Ureter (tissue), 1 donor: ENCODE measurements around the gene BBS5. TPM values are rescaled to one million over a fixed set of nuclear protein-coding genes. Genes with fewer than 3 reads are reported as not detected.
A peak's percentile ranks its signal among the peaks of the same experiment; 100 is the strongest.
"Not testable (repeated sequence)": the region's sequence is repeated elsewhere in the genome, so short reads cannot be mapped to it uniquely, and the experiment has no call there.

Experiments used
- DNase-seq: peaks from one replicate; pipeline ENCODE4 v3.0.0-alpha.2; 2020; ENCODE audit warnings: low spot score
- total RNA-seq: library from RNA; stranded (reverse); gene quantifications from one replicate; pipeline ENCODE4 v1.2.4, GENCODE V29; 2023
- donor health status: DM: yes; HTN: yes; CAD: no.

Gene BBS5
- total RNA-seq, 1 donor from 2014 or later = 18.8 TPM

DNA sequence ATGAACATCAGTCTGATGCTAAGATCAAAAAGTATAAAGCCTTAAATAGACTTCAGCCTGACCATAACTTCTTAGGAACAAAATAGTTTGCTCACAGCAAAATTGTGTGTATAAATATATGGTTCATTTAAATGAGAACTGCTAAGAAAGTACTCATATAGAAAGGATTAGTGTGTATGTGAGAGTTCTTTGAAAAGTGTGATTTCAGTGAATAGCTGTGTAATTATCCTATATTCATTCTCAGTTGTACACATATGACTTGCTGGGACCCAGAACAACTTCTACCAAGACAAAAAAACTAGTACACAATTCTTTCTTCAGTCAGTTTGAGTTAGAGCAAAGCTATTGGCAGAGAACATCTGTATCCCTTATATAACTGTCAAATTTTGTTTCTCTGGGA, 7.2 kb downstream of the BBS5 start:
- no peak for DNase-seq

DNA sequence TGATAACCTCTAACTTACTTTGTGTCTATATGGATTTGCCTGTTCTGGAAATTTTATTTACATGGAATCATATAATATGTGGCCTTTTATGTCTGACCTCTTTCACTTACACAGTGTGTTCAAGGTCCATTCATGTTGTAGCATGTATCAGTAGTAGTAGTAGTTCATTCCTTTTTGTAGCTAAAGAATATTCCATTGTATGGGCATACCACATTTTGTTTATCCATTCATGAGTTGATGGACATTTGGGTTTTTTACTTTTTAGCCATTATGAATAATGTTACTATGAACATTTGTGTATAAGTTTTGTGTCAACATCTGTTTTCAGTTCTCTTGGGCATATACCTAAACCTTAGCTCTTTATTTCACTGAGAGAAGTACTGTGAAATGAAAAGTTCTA, 11.5 kb downstream of the BBS5 start:
- no peak for DNase-seq

GRCh38 chr2:169491378-169491777, 12.1 kb downstream of the BBS5 start:
- no peak for DNase-seq

DNA sequence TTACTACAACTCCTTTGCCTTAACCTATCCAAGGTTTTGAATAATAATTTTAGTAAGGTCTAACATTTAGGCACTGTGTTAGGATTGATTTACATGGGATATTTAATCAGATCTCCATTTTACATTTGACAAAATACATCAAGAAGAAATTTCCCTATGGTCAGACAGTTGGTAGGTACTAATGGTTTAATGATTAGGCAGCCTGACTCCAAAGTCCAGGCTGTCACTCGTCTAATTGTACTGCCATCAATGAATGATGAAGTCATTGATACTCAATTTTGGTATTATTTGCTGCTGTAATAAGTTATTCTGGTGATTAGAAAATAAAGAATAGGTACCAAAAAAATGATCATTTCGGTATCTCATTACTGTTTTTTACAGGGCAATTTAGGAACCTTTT, 14.1 kb downstream of the BBS5 start:
- no peak for DNase-seq

DNA sequence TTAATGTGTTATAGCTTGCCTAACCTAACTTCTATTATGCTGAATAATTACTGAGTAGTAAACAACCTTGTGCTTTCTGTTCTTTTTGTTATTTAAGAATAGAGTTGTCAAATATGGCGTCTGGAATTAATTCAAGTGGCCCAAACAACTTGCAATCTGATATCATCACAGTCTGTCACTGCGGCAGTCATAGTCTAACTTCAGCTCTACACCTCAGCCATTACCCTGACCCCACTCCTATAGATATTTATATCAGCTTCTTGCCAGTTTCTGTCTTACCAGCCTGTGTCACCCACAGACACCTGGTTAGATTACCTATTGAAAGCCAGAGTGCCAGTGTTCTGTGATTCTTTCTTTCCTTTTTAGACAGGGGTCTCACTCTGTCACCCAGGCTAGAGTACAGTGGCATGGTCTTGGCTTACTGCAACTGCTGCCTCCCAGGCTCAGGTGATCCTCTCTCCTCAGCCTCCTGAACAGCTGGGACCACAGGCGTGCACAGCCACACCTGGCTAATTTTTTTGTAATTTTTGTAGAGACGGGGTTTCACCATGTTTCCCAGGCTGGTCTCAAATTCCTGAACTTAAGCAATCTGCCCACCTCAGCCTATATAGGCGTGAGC, 16.1 kb downstream of the BBS5 start:
- DNase-seq = no peak

DNA sequence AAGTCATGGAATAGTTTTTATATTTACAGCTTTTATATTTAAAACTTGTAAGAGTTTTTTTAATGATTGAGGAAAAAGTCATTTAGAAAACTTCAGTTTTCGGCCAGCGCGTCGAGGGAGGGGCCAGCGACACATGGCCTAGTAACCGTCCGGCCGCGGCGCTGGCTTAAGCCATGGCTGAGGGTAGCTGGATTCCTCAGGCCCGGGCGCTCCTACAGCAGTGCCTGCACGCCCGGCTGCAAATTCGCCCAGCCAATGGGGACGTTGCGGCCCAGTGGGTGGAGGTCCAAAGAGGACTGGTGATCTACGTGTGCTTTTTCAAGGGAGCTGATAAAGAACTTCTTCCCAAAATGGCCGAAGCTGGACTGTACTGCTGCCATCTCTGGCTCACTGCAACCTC, 25.4 kb downstream of the BBS5 start:
- no peak for DNase-seq

DNA sequence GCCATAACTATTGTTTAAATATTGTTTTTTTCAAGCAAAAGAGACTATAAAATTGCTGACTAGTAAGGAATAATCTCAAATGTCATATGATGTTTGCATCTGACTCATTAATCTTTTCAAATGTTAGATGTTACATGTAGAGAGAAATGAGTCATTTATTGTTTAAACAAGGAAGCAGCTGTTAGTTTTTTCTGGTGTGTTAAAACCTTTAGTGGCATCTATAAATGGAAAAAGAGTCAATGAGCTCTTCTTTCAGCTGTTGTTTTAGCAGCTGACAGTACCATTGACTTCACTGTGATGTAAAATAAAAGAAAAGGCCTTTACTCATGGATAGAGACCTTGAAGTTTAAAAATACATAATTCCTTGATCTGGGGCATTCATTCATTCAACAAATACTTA, 28.4 kb downstream of the BBS5 start:
- DNase-seq = no peak

DNA sequence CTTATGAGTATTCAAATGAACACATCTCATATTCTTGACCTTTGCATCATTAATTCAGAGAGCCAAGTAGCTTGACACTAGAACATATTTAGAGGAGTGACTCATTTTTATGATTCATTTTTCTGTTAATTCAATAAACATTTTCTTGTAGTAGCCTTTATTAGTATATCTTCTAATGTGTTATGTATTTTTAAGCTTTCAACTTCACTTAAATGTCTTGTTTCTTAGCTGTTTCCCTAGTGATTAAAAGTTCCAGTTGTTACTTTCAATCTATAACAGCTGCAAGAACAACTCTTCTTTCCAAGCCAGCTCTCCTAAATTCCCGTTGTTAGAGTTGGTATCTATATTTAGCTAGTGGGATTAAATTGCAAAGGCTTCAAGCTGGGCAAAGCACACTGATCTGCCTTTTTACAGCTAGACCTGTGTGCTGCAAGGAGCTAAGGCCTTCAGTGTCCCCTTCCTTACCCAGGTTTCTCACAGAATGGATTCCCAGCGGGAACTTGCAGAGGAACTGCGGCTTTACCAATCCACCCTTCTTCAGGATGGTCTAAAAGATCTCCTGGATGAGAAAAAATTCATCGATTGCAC, 30.1 kb downstream of the BBS5 start, which contains the start of gene KLHL41:
KLHL41 (plus strand) TSS at position 405 of the 588 bp plus-strand sequence; CDS start at position 482, 77 bp downstream.
- DNase-seq = no peak

DNA sequence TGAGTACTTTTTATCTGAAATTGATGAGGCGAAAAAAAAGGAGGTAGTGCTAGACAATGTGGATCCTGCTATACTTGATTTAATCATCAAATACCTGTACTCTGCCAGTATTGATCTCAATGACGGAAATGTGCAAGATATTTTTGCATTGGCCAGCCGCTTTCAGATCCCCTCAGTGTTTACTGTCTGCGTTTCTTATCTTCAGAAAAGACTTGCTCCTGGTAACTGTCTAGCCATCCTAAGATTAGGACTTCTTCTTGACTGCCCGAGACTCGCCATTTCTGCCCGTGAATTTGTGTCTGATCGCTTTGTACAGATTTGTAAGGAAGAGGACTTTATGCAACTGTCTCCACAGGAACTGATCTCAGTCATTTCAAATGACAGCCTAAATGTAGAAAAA, 30.7 kb downstream of the BBS5 start:
- DNase-seq = no peak

- no peak for DNase-seq
Measured at GRCh38 chr2:169510496-169510895, 31.2 kb downstream of the BBS5 start.

- DNase-seq = no peak
Measured at GRCh38 chr2:169511818-169512217, 32.5 kb downstream of the BBS5 start.

- no peak for DNase-seq
Measured at GRCh38 chr2:169512525-169512924, 33.2 kb downstream of the BBS5 start.

GRCh38 chr2:169513094-169513493, 33.8 kb downstream of the BBS5 start:
- DNase-seq = no peak

- no peak for DNase-seq
Measured at GRCh38 chr2:169513926-169514325, 34.6 kb downstream of the BBS5 start.

DNA sequence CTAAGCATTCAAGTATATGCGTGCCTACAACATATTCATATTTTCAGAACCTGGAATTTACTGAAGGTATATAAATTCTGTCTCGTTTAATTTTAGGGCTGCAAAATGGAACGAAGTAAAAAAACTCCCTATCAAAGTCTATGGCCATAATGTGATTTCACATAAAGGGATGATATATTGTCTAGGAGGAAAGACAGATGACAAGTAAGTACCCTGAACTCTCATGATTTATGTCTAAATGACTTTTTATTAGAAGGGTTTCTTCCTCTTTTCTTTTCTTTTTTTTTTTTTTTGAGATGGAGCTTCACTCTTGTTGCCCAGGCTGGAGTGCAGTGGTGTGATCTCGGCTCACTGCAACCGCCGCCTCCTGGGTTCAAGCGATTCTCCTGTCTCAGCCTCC, 35.5 kb downstream of the BBS5 start:
- not testable (repeated sequence) for DNase-seq

DNA sequence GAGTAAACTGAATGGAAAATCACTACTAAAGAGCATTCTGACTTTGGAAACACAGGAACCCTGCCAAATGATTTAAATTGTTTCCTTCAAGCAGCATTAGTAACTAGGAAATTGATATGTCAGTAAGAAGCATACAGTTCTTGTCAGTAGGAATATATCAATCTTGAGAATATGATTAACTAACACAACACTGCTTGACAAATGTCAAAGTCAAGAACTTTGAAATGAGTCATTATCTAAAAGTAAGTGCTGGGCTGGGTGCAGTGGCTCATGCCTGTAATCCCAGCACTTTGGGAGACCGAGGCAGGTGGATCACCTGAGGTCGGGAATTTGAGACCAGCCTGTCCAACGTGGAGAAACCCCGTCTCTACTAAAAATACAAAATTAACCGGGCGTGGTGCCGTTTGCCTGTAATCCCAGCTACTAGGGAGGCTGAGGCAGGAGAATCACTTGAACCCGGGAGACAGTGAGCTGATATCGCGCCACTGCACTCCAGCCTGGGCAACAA, 37.2 kb downstream of the BBS5 start:
- not testable (repeated sequence) for DNase-seq

GRCh38 chr2:169520896-169521295, 41.6 kb downstream of the BBS5 start:
- DNase-seq = no peak

GRCh38 chr2:169523681-169524080, 44.4 kb downstream of the BBS5 start:
- DNase-seq = no peak

- no peak for DNase-seq
Measured at GRCh38 chr2:169525434-169525833, 46.1 kb downstream of the BBS5 start.

- no peak for DNase-seq
Measured at GRCh38 chr2:169526451-169526850, 47.2 kb downstream of the BBS5 start.

DNA sequence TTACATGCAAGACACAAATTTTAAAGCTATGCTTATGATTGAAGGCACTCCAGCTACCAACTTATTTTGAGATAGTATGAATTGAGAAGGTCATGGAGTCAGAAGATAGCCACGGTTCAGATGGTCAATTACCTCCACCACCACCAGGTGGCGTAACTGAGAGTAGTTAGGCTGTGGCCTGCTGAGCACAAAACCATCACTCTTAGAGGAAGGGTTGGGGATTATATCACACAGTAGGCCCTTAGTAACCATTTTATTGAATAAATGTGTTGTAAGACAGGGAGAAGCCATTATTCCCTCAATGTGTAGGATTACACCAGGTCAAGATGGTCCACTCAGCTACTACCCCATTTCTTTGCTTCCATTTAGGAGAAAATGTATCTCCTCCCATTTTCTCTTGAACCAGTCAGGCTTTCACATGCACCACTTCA, 49.0 kb downstream of the BBS5 start:
- peak; percentile 62 for DNase-seq

GRCh38 chr2:169539460-169539859, 60.2 kb downstream of the BBS5 start:
- not testable (repeated sequence) for DNase-seq

GRCh38 chr2:169540146-169540545, 60.9 kb downstream of the BBS5 start:
- DNase-seq = no peak

DNA sequence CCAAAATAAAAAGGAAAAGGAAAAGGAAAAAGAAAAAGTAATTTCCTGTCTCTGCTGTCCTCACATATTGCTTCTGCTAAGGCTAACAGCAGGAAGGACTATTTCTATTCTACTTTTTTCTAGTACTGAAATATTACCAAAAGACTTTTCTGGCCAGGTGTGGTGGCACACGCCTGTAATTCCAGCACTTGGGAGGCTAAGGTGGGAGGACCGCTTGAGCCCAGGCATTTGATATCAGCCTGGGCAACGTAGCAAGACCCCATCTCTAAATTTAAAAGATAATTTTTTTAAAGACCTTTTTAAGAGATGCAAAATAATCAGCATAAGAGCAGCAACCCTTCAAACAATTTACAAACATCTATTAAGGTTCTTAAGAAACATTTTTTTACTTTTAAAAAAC, 63.1 kb downstream of the BBS5 start:
- no peak for DNase-seq
